DMS153 treated with DMSO at 0.1 percent for 48 hours (cell line): ENCODE measurements around the gene MAML3.

ENCODE experiments used
- DNase-seq: peaks from one replicate; lab custom pipeline; 2025; ENCODE audit not compliant: unreplicated experiment; lab: John Stamatoyannopoulos, UW

The MAML3 gene

DNA sequence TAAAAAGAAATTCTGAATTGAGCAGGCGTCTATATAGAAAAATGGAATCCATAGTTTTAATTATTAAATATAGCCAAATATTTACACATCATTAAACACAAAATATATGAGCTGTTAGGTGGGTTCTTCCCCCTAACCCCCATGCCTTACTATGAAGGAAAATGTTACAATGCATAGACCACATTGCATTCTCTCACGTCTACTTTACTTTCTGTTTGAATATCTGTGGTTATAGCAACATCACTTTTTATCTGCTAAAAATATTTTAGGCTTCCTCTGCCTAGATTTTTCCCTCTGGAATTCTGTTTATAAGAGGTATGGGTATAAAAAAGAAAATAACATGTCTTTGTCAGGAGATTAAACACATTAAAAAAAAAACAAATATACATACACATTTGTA lies 73.1 kb downstream of the MAML3 start:
- DNase-seq, result no peak

GRCh38 chr4:140078366-140078765 lies 75.6 kb downstream of the MAML3 start:
- peak; percentile 60 for DNase-seq

GRCh38 chr4:140076307-140076706 lies 77.7 kb downstream of the MAML3 start:
- DNase-seq, result no peak

DNA sequence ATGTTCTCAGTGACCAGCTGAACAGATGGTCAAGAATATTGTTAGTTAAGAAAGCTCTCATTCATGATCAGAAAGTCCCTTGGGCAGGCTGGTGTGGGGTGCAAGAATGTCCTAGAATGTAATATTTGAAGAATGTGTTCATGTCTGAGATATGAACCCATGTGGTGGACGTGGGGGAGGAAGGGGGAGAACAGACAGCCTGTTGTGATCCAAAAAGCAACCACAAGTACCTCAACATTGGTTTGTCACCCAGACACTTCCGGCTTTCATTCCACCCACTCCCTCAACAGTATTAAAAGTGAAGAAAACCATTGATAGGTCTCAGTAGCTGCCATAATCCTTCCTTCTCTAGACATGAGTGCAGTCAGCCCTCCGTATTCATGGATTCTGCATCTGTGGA lies 82.2 kb downstream of the MAML3 start:
- no peak for DNase-seq

- DNase-seq, result no peak
These were observed 83.0 kb downstream of the MAML3 start for GRCh38 chr4:140070973-140071372.

DNA sequence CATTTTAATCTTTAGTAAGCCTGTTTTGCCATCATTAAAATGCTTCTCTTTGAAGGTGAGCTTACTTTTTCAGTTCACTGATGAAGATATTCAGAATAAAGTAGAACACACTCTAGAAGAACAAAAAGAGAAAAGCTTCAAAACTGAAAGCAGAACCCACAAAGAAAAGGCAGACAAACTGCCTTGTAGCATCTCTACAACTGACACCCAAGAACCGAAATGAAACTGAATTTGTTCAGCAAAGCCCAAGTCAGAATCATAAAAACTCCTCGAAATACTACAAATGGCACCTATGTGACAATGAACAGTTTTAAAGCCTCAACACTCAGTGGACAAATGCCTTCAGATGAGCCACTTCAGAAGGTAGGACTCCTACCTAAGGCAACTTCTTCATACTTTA lies 83.6 kb downstream of the MAML3 start:
- DNase-seq, result no peak

DNA sequence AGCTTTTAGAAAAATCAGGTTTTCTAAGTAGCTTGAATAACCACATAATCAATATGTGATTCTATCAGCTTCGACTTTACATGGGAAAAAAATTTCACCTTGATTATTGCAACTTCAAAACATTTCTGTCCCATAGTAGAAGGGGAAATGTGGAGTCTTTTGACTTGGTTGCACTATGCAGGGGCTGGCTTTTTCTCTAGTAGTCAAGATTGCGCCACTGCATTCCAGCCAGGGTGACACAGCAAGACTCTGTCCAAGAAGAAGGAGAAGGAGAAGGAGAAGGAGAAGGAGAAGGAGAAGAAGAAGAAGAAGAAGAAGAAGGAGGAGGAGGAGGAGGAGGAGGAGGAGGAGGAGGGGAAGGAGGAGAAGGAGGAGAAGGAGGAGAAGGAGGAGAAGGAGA lies 84.9 kb downstream of the MAML3 start:
- DNase-seq, result no peak

- no peak for DNase-seq
These were observed 85.7 kb downstream of the MAML3 start for GRCh38 chr4:140068271-140068670.

GRCh38 chr4:140066031-140066930 lies 87.7 kb downstream of the MAML3 start:
- no peak for DNase-seq

DNA sequence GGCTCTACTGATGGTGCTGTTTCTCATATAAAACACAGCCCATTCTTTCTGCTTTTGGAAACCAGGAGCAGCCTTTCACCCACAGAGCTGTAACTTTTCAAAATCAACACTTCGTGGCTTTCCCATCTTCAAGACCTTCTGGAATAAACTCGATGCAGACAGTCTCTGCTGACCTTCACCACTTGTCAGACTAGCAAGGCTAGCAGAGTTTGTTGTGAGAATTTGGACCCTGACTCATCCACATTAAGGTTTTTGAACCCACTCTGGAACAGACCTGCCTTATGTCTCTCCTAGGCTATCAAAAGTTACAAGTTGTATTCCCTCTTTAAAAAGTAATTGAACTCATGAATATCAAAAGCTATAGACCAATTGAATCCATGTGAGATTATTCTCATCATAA lies 88.6 kb downstream of the MAML3 start:
- DNase-seq, result no peak

GRCh38 chr4:140061659-140062289 lies 92.2 kb downstream of the MAML3 start:
- DNase-seq, result no peak

- no peak for DNase-seq
These were observed 92.8 kb downstream of the MAML3 start for GRCh38 chr4:140061194-140061593.

DNA sequence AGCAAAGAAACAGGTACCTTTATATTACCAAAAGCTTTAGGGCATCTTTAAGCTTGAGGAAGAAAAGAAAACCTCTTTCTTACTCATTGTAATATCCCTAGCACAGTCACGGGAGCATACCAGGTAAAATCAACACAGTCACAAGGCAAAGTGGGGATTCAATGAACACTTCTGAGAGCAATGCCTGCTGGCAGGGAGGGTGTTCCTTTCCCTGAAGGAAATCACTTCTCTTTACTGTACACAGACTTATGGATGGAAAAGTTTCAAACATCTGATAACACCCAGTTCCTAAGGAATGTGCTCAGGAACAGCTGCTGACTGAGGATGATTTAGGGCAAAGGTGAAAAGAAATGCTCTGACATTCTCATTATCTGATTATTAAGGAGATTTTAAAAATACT lies 94.8 kb downstream of the MAML3 start:
- DNase-seq, result no peak

DNA sequence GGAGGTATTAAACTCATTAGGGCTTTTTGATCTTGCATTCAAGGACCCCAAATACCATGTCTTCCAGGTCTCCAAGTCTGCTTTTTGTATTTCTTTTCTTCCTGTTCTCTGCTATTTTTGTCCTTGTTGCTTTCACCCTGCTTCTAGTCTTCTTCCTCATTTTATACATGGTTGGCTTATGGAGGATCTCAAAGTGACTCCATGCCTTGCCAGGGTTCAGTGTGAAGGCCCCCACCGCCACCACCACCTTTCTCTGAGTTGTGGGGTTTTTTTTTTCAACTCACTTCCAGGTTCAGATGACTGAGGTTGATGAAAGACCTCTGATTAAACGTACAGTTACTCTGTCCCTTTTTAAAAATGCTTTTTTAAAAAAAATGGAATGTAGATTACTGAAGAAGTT lies 96.3 kb downstream of the MAML3 start:
- no peak for DNase-seq

GRCh38 chr4:140056015-140056414 lies 98.0 kb downstream of the MAML3 start:
- DNase-seq, result no peak

- no peak for DNase-seq
These were observed 99.1 kb downstream of the MAML3 start for GRCh38 chr4:140054861-140055260.

- no peak for DNase-seq
These were observed 100.8 kb downstream of the MAML3 start for GRCh38 chr4:140053185-140053584.

GRCh38 chr4:140052050-140052449 lies 101.9 kb downstream of the MAML3 start:
- DNase-seq, result no peak

GRCh38 chr4:140049849-140050637 lies 103.9 kb downstream of the MAML3 start:
- peak; percentile 59 for DNase-seq

GRCh38 chr4:140049024-140049848 lies 104.7 kb downstream of the MAML3 start:
- DNase-seq, result peak; percentile 91
